Measurements from ENCODE around the gene PDCD2L.
A peak's percentile ranks its signal among the peaks of the same experiment; 100 is the strongest.
"Not testable (repeated sequence)": the region's sequence is repeated elsewhere in the genome, so short reads cannot be mapped to it uniquely, and the experiment has no call there.

Gene PDCD2L

DNA sequence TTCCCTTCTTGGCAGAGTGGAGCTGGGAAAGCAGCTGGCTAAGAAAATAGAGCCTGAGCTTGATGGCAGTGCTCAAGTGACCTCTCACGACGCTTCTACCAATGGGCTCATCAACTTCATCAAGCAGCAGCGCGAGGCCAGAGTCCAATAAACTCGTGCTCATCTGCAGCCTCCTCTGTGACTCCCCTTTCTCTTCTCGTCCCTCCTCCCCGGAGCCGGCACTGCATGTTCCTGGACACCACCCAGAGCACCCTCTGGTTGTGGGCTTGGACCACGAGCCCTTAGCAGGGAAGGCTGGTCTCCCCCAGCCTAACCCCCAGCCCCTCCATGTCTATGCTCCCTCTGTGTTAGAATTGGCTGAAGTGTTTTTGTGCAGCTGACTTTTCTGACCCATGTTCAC lies 4.3 kb upstream of the PDCD2L start:
- FAIRE-seq: no peak
- no peak for DNase-seq (ENCODE audit: insufficient read length)
- TF ChIP-seq POLR2A (IDR thresholded peaks at IDR 0.05; ENCODE audit: low read depth, low read length) (no peak), TAF1 (IDR thresholded peaks at IDR 0.05; ENCODE audit: borderline replicate concordance, low read depth, low read length) (no peak), POLR2AphosphoS5 (IDR thresholded peaks at IDR 0.05; ENCODE audit: low read depth, low read length) (no peak)

DNA sequence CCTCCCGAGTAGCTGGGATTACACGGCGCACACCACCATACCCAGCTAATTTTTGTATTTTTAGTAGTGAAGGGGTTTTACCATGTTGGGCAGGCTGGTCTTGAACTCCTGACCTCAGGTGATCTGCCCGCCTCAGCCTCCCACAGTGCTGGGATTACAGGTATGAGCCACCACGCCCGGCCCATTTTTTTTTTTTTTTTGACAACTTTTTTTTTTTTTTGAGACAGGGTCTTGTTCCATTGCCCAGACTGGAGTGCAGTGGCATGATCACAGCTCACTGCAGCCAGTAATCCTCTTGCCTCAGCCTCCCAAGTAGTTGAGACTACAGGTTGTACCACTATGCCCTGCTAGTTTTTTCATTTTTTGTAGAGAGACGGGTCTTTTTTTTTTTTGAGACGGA lies 3.4 kb upstream of the PDCD2L start:
- not testable (repeated sequence) for DNase-seq (ENCODE audit: insufficient read length); FAIRE-seq

GRCh38 chr19:34402074-34402600 lies 2.1 kb upstream of the PDCD2L start:
- TF ChIP-seq POLR2A (IDR thresholded peaks at IDR 0.05; ENCODE audit: low read depth, low read length): no peak; the same call in 1 of the 2 replicates
- no peak for TF ChIP-seq TAF1 (IDR thresholded peaks at IDR 0.05; ENCODE audit: borderline replicate concordance, low read depth, low read length)
- no peak for TF ChIP-seq POLR2AphosphoS5 (IDR thresholded peaks at IDR 0.05; ENCODE audit: low read depth, low read length)
- DNase-seq (ENCODE audit: insufficient read length) (no peak), FAIRE-seq (no peak)

DNA sequence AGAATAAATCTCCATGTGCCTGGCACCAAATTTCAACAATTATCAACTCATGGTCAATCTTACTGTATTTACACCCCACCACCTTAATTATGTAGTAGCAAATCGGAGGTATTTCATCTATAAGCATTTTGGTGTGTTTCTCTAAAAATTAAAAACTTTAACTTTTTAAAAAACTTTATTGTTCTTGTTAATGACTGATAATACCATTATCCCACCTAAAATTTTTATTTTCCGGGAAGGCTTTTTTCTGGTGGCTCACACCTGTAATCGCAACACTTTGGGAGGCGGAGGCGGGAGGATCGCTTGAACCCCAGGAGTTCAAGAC lies 453 bp upstream of the PDCD2L start:
- TF ChIP-seq TAF1 (IDR thresholded peaks at IDR 0.05; ENCODE audit: borderline replicate concordance, low read depth, low read length): no peak
- no peak for TF ChIP-seq POLR2A (IDR thresholded peaks at IDR 0.05; ENCODE audit: low read depth, low read length)
- TF ChIP-seq POLR2AphosphoS5 (IDR thresholded peaks at IDR 0.05; ENCODE audit: low read depth, low read length): no peak
- FAIRE-seq (no peak), DNase-seq (ENCODE audit: insufficient read length) (no peak)

DNA sequence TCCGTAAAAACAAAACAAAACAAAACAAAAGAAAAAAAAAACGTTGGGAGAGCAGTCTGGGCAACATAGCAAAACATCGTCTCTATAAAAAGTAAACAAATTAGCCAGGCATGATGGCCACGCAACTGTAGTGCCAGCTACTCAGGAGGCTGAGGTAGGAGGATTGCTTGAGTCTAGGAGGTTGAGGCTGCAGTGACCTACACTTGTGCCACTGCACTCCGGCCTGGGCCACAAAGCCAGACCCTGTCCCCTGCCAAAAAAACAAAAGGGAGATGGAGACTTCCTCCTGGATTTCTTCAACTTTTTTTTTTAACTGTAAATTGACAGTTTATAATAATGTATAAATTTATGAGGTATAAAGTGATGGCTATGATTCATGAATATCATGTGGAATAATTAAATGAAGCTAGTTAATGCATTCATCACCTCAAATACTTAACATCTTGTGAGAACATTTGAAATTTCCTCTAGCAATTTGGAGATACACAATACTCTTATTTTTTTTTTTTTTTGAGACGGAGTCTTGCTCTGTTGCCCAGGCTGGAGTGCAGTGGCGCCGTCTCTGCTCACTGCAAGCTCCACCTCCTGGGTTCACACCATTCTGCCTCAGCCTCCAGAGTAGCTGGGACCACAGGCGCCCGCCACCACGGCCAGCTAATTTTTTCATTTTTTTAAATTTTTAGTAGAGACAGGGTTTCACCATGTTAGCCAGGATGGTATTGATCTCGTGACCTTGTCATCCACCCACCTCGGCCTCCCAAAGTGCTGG lies 1.9 kb downstream of the PDCD2L start:
- TF ChIP-seq POLR2AphosphoS5 (IDR thresholded peaks at IDR 0.05; ENCODE audit: low read depth, low read length) (no peak), TAF1 (IDR thresholded peaks at IDR 0.05; ENCODE audit: borderline replicate concordance, low read depth, low read length) (no peak), POLR2A (IDR thresholded peaks at IDR 0.05; ENCODE audit: low read depth, low read length) (no peak)
- DNase-seq (ENCODE audit: insufficient read length) (no peak), FAIRE-seq (no peak)

DNA sequence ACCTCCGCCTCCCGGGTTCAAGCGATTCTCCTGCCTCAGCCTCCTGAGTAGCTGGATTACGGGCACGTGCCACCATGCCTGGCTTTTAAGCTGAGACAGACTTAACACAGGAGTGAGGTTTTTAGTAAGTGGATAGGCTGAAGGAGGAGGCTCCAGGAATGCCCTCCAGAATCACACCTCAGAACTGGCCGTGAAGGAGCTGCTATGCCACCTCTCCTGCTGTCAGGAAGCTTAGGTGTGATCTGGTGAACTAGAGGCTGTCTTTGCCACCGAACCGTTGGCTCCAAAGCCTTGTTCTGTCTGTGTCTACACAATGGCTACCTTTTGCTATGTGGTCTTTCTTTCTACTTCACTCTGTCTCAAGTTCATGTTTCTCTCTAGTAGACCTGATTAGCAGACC lies 4.2 kb downstream of the PDCD2L start:
- FAIRE-seq (no peak), DNase-seq (ENCODE audit: insufficient read length) (no peak)
- TF ChIP-seq TAF1 (IDR thresholded peaks at IDR 0.05; ENCODE audit: borderline replicate concordance, low read depth, low read length): no peak
- no peak for TF ChIP-seq POLR2A (IDR thresholded peaks at IDR 0.05; ENCODE audit: low read depth, low read length)
- no peak for TF ChIP-seq POLR2AphosphoS5 (IDR thresholded peaks at IDR 0.05; ENCODE audit: low read depth, low read length)

DNA sequence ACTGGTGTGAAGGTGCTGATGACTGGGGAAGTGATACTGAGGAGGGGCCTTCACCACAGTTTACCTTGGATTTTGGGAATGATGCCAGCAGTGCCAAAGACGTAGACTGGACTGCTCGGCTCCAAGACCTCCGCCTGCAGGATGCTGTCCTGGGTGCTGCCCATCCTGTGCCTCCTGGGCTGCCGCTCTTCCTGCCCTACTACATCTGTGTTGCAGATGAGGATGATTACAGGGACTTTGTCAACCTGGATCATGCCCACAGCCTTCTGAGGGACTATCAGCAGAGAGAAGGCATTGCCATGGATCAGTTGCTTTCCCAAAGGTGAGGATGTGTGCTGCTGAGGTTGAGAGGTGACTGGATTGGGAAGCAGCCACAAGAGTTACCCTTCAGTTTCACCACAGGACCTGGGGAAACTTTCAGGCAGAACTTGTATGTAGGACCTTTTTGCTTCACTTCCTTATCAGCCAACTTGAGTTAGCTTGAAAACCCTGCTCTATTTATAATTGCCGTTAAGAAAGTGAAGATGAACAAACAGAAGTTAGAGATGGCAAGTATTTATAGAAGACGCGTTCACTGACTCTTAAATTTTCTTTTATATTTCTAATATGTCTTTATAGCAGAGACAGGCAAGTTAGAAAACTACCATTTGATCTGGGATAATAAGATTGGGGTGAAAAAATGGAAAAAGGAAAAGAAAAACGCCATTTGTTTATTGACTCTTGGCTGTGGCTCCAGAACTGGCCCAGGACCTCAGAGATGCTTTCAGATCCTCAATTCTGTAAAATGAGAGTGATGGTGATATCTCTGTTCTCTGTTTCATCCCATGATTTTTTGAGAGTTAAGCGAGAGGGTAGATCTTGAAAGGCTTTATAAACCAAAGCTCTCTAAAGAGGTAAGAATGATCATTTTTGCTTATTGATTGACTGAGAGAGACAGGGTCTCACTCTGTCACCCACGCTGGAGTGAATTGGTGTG lies 5.3 kb downstream of the PDCD2L start:
- DNase-seq (ENCODE audit: insufficient read length) (no peak), FAIRE-seq (peak; percentile 62)
- TF ChIP-seq POLR2A (IDR thresholded peaks at IDR 0.05; ENCODE audit: low read depth, low read length) (no peak), POLR2AphosphoS5 (IDR thresholded peaks at IDR 0.05; ENCODE audit: low read depth, low read length) (no peak), TAF1 (IDR thresholded peaks at IDR 0.05; ENCODE audit: borderline replicate concordance, low read depth, low read length) (no peak)

GRCh38 chr19:34411216-34411615 lies 7.0 kb downstream of the PDCD2L start:
- no peak for DNase-seq (ENCODE audit: insufficient read length)
- no peak for FAIRE-seq
- TF ChIP-seq TAF1 (IDR thresholded peaks at IDR 0.05; ENCODE audit: borderline replicate concordance, low read depth, low read length): no peak
- no peak for TF ChIP-seq POLR2A (IDR thresholded peaks at IDR 0.05; ENCODE audit: low read depth, low read length)
- no peak for TF ChIP-seq POLR2AphosphoS5 (IDR thresholded peaks at IDR 0.05; ENCODE audit: low read depth, low read length)

DNA sequence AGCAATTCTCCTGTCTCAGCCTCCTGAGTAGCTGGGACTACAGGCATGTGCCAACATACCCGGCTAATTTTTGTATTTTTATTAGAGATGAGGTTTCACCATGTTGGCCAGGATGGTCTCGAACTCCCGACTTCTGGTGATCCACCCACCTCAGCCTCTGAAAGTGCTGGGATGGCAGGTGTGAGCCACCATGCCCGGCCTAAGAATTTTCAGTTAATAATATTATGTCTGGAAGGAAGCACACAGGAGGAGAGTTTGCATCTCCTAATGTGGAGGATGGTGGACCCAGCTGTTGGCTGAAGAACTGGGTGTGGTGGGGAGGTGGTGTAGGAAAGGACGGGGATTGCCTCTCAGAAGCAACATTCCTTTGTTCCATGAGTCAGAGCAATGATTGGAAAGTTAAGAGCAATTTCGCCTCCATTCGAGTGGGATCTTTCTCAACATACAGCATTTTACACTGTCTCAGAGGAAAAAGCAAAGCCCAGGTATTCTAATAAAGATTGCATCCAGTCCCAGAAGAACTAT lies 11.9 kb downstream of the PDCD2L start:
- no peak for TF ChIP-seq POLR2A (IDR thresholded peaks at IDR 0.05; ENCODE audit: low read depth, low read length)
- TF ChIP-seq TAF1 (IDR thresholded peaks at IDR 0.05; ENCODE audit: borderline replicate concordance, low read depth, low read length): no peak
- TF ChIP-seq POLR2AphosphoS5 (IDR thresholded peaks at IDR 0.05; ENCODE audit: low read depth, low read length): no peak
- no peak for DNase-seq (ENCODE audit: insufficient read length)
- FAIRE-seq: no peak

- FAIRE-seq (no peak), DNase-seq (ENCODE audit: insufficient read length) (no peak)
- no peak for TF ChIP-seq TAF1 (IDR thresholded peaks at IDR 0.05; ENCODE audit: borderline replicate concordance, low read depth, low read length)
- TF ChIP-seq POLR2AphosphoS5 (IDR thresholded peaks at IDR 0.05; ENCODE audit: low read depth, low read length): no peak
- TF ChIP-seq POLR2A (IDR thresholded peaks at IDR 0.05; ENCODE audit: low read depth, low read length): no peak
Measured at GRCh38 chr19:34418300-34418699, 14.1 kb downstream of the PDCD2L start.

GRCh38 chr19:34426096-34426661 lies 22.0 kb downstream of the PDCD2L start:
- FAIRE-seq (no peak), DNase-seq (ENCODE audit: insufficient read length) (no peak)
- no peak for TF ChIP-seq POLR2AphosphoS5 (IDR thresholded peaks at IDR 0.05; ENCODE audit: low read depth, low read length)
- no peak for TF ChIP-seq POLR2A (IDR thresholded peaks at IDR 0.05; ENCODE audit: low read depth, low read length)
- no peak for TF ChIP-seq TAF1 (IDR thresholded peaks at IDR 0.05; ENCODE audit: borderline replicate concordance, low read depth, low read length)
